GM12878 (cell line): ENCODE data around the gene DENND1B.

ENCODE experiments used
- CEBPB ChIP-seq, 2 experiments: fragments of 150-350 bp in 1 of 2; IDR thresholded peaks; 2 replicates each; pipeline ENCODE4 v1.6.1; 2012 to 2014; ENCODE audit warnings: low read depth in 2 of 2, low read length in 2 of 2, borderline replicate concordance in 1 of 2, inconsistent platforms in 1 of 2
- EGR1 ChIP-seq, 2 experiments: IDR thresholded peaks; 1 replicate in 1 of 2; 2 replicates in 1 of 2; pipeline ENCODE4 v1.6.1; 2011 to 2012; ENCODE audit warnings: low read depth in 2 of 2, low read length in 2 of 2, borderline replicate concordance in 1 of 2, mild to moderate bottlenecking in 1 of 2, moderate library complexity in 1 of 2
- NR2F1 ChIP-seq: fragments of 450-650 bp; conservative IDR thresholded peaks from 2 replicates; pipeline ENCODE4 v1.6.1; 2017; ENCODE audit warnings: mild to moderate bottlenecking
- POLR2A ChIP-seq: IDR thresholded peaks from 2 replicates; pipeline ENCODE4 v1.6.1; 2011; ENCODE audit warnings: low read depth, mild to moderate bottlenecking, low read length
- POU2F2 ChIP-seq: IDR thresholded peaks from 3 replicates; pipeline ENCODE4 v1.6.1; 2011; ENCODE audit warnings: low read depth, mild to moderate bottlenecking, low read length, borderline replicate concordance
- RUNX3 ChIP-seq: IDR thresholded peaks from 2 replicates; pipeline ENCODE4 v1.6.1; 2012; ENCODE audit warnings: low read length, inconsistent platforms
- SIN3A ChIP-seq: IDR thresholded peaks from 2 replicates; pipeline ENCODE4 v1.6.1; 2012; ENCODE audit warnings: low read depth, low read length, improper control_type of control experiment
- TAF1 ChIP-seq: IDR thresholded peaks from 2 replicates; pipeline ENCODE4 v1.6.1; 2011; ENCODE audit warnings: mild to moderate bottlenecking, low read depth, low read length, borderline replicate concordance
- TBL1XR1 ChIP-seq: IDR thresholded peaks from 2 replicates; pipeline ENCODE4 v1.6.1; 2012; ENCODE audit warnings: low read depth, low read length, improper control_type of control experiment
- ZNF217 ChIP-seq: fragments of 450-650 bp; IDR thresholded peaks from 2 replicates; pipeline ENCODE4 v1.6.1; 2017; ENCODE audit warnings: antibody characterized with exemption, mild to moderate bottlenecking
- ZNF274 ChIP-seq: IDR thresholded peaks from one replicate; pipeline ENCODE4 v1.8.0; 2011; ENCODE audit not compliant: insufficient read length, insufficient read depth
- ZSCAN29 ChIP-seq: fragments of 450-650 bp; IDR thresholded peaks from 2 replicates; pipeline ENCODE4 v1.6.1; 2017; ENCODE audit warnings: mild to moderate bottlenecking, moderate library complexity
- TF ChIP-seq, protein P1 (sequence below), 3 experiments: IDR thresholded peaks in 2 of 3; conservative IDR thresholded peaks in 1 of 3; 2 replicates each; pipeline ENCODE4 v1.5.1; 2011; ENCODE audit warnings: low read depth in 3 of 3, low read length in 3 of 3, mild to moderate bottlenecking in 3 of 3, control low read depth in 2 of 3, moderate library complexity in 2 of 3, inconsistent platforms in 1 of 3, mixed read lengths in 1 of 3; ENCODE audit not compliant: control insufficient read depth in 2 of 3, insufficient read depth in 1 of 3; ENCODE audit errors: extremely low read depth in 1 of 3
- TF ChIP-seq, protein P2 (sequence below): IDR thresholded peaks from 2 replicates; pipeline ENCODE4 v1.6.1; 2011; ENCODE audit warnings: low read depth, low read length, improper control_type of control experiment, borderline replicate concordance

DNA sequence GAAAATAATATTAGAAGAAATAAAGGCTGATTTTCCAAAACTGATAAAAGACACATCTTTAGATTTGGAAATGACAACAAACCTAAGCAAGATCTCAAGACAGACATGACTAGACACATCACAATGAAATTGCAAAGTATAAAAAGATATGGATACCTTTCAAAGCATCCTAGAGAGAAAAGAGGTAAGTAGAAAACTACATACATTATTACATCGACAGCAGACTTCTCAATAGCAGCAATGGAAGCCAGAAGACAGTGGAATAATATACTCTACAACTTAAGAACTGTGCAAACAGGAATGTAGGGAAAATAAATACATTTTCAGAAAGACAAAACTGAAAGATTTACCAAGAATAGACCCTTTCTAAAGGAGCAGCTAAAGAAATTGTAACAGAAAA is 50.2 kb downstream of the DENND1B start:
- TF ChIP-seq CEBPB (IDR thresholded peaks at IDR 0.05; ENCODE audit: borderline replicate concordance in 1 of 2, low read depth in 2 of 2, low read length in 2 of 2), result no peak
- TF ChIP-seq, protein P1, sequence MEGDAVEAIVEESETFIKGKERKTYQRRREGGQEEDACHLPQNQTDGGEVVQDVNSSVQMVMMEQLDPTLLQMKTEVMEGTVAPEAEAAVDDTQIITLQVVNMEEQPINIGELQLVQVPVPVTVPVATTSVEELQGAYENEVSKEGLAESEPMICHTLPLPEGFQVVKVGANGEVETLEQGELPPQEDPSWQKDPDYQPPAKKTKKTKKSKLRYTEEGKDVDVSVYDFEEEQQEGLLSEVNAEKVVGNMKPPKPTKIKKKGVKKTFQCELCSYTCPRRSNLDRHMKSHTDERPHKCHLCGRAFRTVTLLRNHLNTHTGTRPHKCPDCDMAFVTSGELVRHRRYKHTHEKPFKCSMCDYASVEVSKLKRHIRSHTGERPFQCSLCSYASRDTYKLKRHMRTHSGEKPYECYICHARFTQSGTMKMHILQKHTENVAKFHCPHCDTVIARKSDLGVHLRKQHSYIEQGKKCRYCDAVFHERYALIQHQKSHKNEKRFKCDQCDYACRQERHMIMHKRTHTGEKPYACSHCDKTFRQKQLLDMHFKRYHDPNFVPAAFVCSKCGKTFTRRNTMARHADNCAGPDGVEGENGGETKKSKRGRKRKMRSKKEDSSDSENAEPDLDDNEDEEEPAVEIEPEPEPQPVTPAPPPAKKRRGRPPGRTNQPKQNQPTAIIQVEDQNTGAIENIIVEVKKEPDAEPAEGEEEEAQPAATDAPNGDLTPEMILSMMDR (IDR thresholded peaks at IDR 0.05 in 2 of 3, conservative IDR thresholded peaks at IDR 0.05 in 1 of 3; ENCODE audit: control insufficient read depth in 2 of 3, extremely low read depth in 1 of 3, insufficient read depth in 1 of 3, low read depth in 3 of 3, low read length in 3 of 3), result no peak
- no peak for TF ChIP-seq EGR1 (IDR thresholded peaks at IDR 0.05; ENCODE audit: borderline replicate concordance in 1 of 2, low read depth in 2 of 2, low read length in 2 of 2)
- TF ChIP-seq, protein P2, sequence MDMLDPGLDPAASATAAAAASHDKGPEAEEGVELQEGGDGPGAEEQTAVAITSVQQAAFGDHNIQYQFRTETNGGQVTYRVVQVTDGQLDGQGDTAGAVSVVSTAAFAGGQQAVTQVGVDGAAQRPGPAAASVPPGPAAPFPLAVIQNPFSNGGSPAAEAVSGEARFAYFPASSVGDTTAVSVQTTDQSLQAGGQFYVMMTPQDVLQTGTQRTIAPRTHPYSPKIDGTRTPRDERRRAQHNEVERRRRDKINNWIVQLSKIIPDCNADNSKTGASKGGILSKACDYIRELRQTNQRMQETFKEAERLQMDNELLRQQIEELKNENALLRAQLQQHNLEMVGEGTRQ, result no peak
- TF ChIP-seq TBL1XR1, result no peak
- no peak for TF ChIP-seq SIN3A
- no peak for TF ChIP-seq ZNF217
- TF ChIP-seq NR2F1, result no peak
- TF ChIP-seq ZNF274, result no peak
- no peak for TF ChIP-seq ZSCAN29
- TF ChIP-seq POU2F2, result no peak
- no peak for TF ChIP-seq RUNX3
- TF ChIP-seq TAF1, result no peak
- TF ChIP-seq POLR2A, result no peak
